ENCODE measurements around the gene PARD6G. TPM values are rescaled to one million over a fixed set of nuclear protein-coding genes. Genes with fewer than 3 reads are reported as not detected.

PARD6G gene
- total and polyA plus RNA-seq, 10 of the 15 experiments (the other 5 are each of a cell fraction or from before 2014, with no cell fraction given): 0.20 to 2.0 (median 0.60) TPM

DNA sequence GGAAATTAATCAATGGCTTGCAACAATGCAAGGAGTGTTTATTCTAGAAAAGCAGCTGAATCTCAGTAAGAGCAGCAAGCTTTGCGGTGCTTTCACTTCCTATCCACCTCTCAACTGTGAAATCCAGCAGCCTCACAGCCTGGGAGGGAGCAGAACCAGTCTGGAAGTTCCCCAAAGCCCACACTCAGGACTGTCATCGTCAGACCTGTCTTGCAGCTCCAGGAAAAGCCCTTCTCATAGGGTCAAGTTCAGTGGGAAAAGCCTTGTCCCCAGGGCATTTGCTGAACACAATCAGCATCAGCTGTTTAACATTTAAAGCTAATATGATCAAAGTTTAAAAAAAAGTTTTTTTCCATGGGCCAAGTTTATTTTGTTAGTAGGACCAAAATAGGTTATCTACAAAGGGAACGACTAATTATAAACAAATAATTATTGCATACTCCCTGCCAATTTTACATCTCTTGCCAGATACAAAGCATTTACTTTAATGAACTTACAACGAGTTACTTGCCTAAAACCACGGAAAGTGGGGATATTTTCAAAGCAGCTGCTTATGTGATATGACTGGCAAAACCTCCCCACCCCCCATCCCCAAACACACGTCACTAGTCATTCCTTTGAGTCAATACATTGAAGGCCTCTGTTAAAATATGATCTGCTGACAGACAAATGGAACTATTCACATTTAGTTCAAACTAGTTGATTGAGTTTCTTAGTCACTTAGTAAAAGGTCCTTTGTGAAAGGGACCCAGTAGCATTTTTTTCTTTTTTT, 36.8 kb downstream of the PARD6G start (continued):
- TF ChIP-seq ETV6 (conservative IDR thresholded peaks at IDR 0.05 in 1 of 2, IDR thresholded peaks at IDR 0.05 in 1 of 2; ENCODE audit: borderline replicate concordance in 1 of 2, low read depth in 1 of 2) (no peak), NFXL1 (IDR thresholded peaks at IDR 0.05; ENCODE audit: borderline replicate concordance) (no peak), ZNF622 (IDR thresholded peaks at IDR 0.05) (no peak), GATAD2B (conservative IDR thresholded peaks at IDR 0.05; ENCODE audit: low read depth) (peak; percentile 51; the same call in 1 of the 2 replicates), RELB (IDR thresholded peaks at IDR 0.05; ENCODE audit: low read depth) (peak; percentile 86), CHD1 (IDR thresholded peaks at IDR 0.05; ENCODE audit: low read depth, low read length) (no peak), BHLHE40 (IDR thresholded peaks at IDR 0.05; ENCODE audit: borderline replicate concordance in 1 of 2, low read depth in 2 of 2, low read length in 1 of 2) (peak in 1 of 2 experiments; percentile 8; a peak in 2 of 4 replicates), MTA2 (IDR thresholded peaks at IDR 0.05; ENCODE audit: low read depth) (peak; percentile 54; the same call in 1 of the 2 replicates), CBX3 (IDR thresholded peaks at IDR 0.05; ENCODE audit: borderline replicate concordance, low read depth) (no peak), SMAD1 (IDR thresholded peaks at IDR 0.05; ENCODE audit: low read depth, partially characterized antibody) (no peak), CBX5 (IDR thresholded peaks at IDR 0.05; ENCODE audit: low read depth) (no peak), TCF3 (IDR thresholded peaks at IDR 0.05; ENCODE audit: borderline replicate concordance, insufficient read depth, low read depth, low read length) (no peak), WRNIP1 (IDR thresholded peaks at IDR 0.05; ENCODE audit: borderline replicate concordance, low read depth, low read length) (no peak), SRF (IDR thresholded peaks at IDR 0.05; ENCODE audit: low read depth in 2 of 2, low read length in 2 of 2) (no peak), CREM (IDR thresholded peaks at IDR 0.05; ENCODE audit: low read depth) (0 out of 2 replicates have a peak, but pooled peaks have one; percentile 10), STAT1 (conservative IDR thresholded peaks at IDR 0.05) (no peak), BCL11A (IDR thresholded peaks at IDR 0.05; ENCODE audit: low read depth, low read length) (0 out of 2 replicates have a peak, but pooled peaks have one; percentile 15), SPI1 (IDR thresholded peaks at IDR 0.05; ENCODE audit: borderline replicate concordance, insufficient read depth, low read depth, low read length) (peak; percentile 85), IKZF1 (conservative IDR thresholded peaks at IDR 0.05) (peak; percentile 93), NR2C1 (IDR thresholded peaks at IDR 0.05) (no peak), ASH2L (IDR thresholded peaks at IDR 0.05; ENCODE audit: borderline replicate concordance, low read depth) (no peak), NR2F1 (conservative IDR thresholded peaks at IDR 0.05) (peak; percentile 49)
- TF ChIP-seq, protein P1, sequence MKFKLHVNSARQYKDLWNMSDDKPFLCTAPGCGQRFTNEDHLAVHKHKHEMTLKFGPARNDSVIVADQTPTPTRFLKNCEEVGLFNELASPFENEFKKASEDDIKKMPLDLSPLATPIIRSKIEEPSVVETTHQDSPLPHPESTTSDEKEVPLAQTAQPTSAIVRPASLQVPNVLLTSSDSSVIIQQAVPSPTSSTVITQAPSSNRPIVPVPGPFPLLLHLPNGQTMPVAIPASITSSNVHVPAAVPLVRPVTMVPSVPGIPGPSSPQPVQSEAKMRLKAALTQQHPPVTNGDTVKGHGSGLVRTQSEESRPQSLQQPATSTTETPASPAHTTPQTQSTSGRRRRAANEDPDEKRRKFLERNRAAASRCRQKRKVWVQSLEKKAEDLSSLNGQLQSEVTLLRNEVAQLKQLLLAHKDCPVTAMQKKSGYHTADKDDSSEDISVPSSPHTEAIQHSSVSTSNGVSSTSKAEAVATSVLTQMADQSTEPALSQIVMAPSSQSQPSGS (IDR thresholded peaks at IDR 0.05; ENCODE audit: low read length): no peak; the same call in 1 of the 2 replicates
- TF ChIP-seq, protein P2, sequence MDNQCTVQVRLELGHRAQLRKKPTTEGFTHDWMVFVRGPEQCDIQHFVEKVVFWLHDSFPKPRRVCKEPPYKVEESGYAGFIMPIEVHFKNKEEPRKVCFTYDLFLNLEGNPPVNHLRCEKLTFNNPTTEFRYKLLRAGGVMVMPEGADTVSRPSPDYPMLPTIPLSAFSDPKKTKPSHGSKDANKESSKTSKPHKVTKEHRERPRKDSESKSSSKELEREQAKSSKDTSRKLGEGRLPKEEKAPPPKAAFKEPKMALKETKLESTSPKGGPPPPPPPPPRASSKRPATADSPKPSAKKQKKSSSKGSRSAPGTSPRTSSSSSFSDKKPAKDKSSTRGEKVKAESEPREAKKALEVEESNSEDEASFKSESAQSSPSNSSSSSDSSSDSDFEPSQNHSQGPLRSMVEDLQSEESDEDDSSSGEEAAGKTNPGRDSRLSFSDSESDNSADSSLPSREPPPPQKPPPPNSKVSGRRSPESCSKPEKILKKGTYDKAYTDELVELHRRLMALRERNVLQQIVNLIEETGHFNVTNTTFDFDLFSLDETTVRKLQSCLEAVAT (IDR thresholded peaks at IDR 0.05): 0 out of 2 replicates have a peak, but pooled peaks have one; percentile 34
- TF ChIP-seq, protein P3, sequence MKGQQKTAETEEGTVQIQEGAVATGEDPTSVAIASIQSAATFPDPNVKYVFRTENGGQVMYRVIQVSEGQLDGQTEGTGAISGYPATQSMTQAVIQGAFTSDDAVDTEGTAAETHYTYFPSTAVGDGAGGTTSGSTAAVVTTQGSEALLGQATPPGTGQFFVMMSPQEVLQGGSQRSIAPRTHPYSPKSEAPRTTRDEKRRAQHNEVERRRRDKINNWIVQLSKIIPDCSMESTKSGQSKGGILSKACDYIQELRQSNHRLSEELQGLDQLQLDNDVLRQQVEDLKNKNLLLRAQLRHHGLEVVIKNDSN (IDR thresholded peaks at IDR 0.05; ENCODE audit: borderline replicate concordance, extremely low read length, insufficient read depth, low read depth, low read length): no peak

All from GM12878 (cell line).